HTR-8/SVneo (cell line): ENCODE data around the gene SRGAP3.

Experiments used
- DNase-seq: peaks from one replicate; pipeline ENCODE4 v3.0.0; 2011; ENCODE audit warnings: low spot score, mixed read lengths; ENCODE audit not compliant: insufficient read length
- FAIRE-seq: peaks from 2 replicates; lab custom pipeline; 2011; peaks lifted over from hg19 to GRCh38; lab: Jason Lieb, UNC

The SRGAP3 gene

DNA sequence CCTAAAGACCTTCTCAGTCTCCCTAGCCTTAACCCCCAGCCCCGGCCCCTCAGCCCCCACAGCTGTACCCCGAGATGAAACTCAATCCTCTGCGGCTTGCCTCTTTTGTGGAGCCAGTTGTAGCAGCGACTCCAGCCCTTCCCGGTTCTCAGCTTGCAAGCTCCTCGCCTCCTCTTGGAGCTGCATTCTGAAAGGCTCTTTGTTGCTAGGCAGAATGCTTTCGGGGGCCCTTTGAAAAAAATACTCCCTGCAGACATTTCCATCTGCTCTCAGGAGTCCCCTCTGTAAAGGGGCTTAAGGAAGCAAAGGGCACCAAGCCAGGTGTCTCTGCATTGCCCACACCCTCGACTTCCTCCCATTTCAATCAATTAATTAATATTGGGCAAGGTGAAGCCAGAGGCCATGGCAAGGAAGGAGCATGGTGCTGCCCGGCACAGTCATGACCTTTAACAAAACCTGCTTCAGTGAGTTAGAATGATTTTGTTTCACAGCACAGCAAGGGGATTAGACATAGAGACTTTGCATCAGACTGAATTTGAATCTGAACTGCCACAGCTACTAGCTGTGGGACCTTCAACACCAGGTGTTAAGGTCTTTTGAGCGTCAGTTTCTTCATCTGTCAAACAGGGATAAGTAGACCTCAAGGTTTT, 65.5 kb downstream of the SRGAP3 start:
- FAIRE-seq = no peak
- DNase-seq = no peak

DNA sequence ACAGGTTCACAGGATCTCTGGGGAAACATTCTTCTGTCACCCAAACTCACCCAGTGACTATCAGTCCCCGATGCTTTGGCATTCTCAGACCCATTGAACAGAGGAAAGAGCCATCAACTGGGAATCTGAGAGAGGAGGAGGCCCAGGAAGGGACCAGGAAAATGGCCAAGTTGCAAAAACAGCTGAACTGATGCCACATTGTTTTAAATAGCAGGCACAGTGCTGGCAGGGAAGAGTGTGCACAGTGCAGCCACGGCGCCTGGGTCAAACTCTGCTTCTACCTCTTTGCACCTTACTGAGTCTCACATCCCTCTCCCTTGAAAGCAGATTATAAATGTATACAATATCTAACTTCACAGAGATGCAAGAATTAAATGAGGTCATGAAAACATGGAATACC, 66.4 kb downstream of the SRGAP3 start:
- FAIRE-seq = no peak

DNA sequence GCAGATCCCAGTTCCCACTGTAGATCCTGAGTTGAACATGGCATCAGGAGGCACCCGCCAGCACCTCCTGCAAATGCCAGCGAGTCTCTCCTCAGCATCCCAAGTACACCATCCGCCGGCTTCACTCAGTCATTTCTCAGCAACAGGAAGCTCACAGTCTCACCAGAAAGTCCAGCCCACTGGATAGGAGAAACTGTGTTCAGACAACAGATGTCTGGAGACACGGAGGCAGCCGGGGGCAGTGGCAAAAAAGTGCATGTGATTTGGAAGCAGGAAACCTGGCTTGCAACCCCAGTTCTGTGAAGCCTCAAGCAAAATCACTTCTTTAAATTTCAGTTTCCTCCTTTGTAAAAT, 68.7 kb downstream of the SRGAP3 start:
- DNase-seq (no peak), FAIRE-seq (no peak)

More for the DNA sequence above, 66.4 kb downstream of the SRGAP3 start:
- no peak for DNase-seq

DNA sequence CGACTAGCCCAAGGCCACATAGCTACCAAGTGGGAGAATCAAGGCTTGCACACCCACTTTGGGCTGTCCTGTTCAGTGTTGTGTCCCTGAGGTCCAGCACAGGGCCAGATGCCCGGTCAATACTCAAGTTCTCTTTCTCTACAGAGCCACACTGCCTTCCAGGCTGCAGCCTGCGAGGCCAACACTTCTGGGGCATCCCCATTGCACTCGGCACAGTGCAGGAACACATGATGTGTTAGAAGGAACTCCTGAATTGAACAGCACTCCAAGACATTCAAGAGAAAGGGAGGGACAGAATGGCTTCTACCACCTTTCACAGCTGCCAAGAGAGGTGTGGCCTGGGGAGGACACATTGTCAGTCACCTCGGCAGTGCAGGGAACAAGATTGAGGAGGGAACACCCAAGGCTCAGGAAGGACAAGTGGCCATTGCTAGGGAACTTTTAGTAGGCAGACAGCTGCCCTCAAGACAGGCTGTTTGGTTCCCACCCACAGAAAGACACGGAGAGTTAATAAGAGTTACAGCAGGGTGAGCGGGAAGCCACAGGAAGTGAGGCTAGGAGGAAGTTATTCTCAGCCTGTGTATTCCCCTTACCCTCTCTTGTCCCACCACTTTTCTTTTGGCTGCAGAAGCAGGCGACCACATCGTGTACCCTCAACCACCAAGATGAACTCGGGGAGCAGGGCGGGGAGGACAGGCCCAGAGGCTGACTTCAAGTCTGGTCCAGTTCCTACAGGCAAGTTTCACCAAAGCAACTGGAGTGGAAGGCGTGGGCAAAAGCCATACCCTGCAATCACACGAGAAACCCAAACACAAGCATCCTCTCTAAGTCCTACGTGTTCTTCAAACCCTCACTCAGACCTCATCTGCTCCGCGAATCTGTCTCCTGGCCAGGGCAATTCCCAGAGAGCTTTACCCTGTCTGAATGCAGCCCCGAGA, 69.4 kb downstream of the SRGAP3 start:
- no peak for FAIRE-seq

DNA sequence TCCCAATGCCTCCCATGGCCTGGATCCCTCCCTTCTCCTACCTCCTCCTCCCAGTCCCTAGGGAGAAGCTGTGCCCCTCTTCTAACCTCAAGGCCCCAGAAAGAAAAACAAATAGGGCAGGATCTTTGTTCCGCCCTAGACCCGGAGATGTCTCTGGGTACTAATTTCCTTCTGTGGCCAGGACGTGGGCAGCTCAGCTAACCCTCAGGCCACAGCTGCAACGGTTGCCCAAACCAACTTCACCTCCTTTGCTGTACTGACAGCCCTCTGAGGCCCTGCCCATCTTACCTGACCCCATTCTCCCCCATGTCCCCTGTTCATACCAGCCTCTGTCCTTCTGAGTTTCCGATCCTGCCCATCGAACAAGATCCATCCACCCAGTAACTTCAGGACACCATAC, 70.7 kb downstream of the SRGAP3 start:
- no peak for DNase-seq
- FAIRE-seq = no peak

More for the DNA sequence above, 69.4 kb downstream of the SRGAP3 start:
- no peak for DNase-seq

DNA sequence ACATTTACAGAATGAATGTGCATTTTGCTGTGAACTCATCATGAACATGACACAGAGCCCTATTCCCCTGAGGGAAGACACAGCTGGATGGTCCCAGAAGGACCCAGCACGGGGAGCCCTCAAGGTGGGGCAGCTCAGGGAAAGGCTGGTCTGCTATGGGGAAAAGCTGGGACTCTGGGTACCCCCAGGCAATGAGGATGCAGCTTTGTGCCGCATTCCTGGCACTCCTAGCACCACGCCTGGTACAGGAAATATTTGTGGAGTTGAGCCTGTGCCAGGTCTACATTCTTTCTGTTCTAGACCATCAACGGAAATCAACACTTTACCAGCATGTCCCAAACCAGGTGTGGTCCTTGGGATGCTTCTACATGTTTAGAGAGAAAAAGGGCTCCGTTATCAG, 74.0 kb downstream of the SRGAP3 start:
- no peak for FAIRE-seq
- DNase-seq = peak; percentile 72

DNA sequence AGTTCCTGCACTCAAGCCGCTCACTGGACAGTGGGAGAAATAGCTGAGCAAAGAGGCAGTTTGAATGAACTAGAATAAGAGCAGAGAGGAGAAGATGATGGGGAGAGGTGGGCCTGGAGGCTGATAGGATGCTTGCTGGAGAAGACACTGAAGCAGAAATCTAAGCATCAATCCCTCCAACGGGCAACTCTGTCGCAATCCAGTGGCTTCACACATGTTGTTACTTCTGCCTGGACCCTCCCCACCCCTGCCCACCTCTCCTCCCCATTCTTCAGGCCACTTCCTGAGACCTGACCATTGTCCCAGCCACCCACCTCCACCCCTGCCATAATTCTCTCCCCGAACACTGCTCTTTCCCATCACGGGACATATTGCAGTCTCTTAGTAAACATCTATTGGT, 76.0 kb downstream of the SRGAP3 start:
- no peak for DNase-seq
- no peak for FAIRE-seq

DNA sequence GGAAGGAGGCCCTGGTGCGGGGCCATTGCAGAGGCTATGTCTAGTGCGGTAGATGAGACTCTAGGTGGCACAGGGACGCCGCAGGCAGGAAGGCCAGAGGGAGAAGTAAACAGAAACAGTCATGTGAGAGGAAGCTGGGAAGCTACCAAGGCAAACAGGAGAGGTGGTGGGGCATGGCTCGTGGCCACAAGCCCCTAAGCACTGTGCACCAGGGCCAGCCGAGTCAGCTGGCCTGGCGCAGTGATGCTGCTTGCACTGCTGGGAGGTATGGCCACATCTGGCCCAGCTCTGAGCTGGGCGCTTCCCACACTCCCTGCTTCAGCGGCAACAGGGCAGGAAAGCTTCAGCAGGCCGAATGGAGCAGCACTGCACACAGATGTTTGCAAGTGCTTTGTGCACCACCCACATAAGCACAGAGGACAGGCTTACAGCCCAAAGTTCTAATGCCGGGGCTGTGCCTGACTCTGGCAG, 76.6 kb downstream of the SRGAP3 start:
- FAIRE-seq (no peak), DNase-seq (no peak)

DNA sequence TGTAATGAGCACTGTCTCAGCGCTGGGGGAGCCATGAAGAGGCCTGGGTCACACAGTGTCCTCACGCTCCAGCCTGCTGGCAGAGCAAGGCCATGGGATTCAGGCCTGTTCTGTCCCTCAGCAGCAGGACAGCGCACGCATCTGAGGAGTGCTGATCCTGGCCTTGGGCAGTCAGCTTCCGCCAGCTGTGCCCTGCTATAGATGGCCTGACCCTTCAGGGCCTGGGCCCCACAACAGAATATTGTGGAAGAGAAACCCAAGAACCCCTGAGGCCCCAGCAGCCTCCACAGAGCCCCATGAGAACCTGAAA, 78.6 kb downstream of the SRGAP3 start:
- no peak for DNase-seq
- no peak for FAIRE-seq

DNA sequence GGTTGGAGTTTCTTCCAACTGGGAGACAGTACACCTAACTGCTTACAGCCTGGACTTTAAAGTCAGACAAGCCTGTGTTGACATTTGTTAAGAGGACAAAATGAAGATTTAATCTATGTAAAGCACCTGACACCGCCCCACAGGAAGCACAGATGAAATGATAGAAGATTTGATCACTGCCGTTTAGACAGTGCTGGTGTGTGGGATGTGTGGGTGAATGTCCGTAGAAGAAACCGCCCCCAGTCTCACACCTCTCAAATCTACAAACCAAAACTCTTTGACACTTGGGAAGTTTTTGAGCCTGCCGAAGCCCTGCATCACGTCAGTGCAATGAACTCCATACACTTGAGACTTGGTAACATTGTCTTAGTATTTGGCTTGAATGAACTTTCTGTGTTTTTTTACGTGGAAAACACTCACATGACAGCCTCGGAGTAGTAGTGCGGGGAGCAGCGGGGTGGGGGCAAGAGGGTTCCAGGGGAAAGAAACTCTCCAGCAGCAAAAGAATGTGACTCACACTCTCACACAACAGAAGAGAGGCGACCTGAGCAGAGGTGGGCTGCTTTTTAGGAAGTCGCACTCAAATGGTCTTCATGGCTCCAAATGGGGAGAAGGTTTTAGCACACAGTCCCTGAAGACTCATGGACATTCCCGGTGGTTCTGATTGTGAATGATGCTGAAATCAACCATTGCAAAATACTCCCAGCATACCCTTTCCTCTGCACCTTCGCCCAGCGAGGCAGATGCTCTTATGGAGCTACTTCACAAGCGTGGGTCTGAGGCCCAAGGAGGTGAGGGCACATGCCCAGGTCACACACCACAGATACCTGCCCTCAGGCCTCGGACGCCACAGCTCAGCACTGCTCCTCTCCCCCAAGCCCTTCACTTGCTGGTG, 79.2 kb downstream of the SRGAP3 start:
- no peak for FAIRE-seq
- no peak for DNase-seq

DNA sequence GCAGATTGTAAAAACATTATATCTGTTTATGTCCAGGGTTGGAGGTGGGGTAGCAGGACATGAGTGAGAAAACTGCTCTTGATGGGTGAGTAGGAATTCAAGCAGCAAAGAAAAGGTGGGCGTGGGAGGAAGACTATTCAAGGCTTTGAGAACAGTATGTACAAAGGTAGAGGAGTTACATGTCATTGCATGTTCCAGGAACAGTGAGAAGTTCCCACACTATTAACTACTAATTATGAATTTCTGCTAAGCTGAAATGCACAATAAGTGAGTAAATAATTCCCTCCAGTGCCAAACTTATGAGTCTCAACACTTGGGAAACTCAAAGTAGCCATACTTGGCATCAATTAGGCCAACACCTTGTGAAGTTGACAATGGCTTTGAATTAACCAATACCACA, 80.1 kb downstream of the SRGAP3 start:
- FAIRE-seq = no peak
- DNase-seq = no peak

DNA sequence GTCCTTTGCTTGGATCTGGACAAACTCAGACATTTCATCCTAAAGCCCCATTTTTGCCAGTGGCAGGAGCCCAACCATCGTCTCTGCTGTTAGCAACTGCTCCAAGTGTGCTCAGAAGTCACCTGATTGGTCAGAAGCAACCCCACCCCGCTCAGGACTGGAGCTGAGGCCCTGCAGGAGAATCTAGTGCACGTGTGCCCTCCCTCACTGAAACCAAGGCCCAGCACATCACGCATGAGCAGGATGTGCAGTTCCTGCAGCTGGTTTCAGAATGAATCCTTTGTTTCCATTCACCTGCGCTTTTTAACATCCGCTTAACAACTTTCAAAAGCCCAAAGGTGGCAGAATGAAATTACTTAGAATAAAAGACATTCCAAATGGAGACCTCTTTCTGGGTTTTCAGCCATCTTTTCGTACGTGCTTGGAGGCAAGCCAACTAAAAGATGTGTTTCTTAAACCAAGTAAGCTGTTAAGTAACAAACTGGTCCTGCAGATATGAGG, 81.2 kb downstream of the SRGAP3 start:
- FAIRE-seq = no peak
- no peak for DNase-seq

DNA sequence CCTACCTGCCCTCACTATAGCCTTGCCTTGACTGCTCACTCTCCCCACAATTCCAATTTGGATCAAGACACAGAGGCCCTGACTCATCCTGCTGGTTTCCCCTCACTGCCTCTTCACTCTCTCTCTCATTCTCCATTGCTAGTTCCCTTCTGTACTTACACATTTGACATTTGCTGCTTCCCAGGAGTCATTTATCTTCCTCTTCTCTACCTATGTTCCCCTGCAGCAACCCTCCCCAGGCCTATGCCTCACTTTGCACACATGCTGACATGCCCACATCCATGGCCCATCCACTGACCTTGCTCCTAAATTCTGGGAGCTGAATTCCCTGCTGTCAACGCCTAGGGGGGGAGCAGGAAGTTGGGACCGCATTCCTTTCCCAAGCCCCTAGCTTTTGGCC, 82.2 kb downstream of the SRGAP3 start:
- no peak for FAIRE-seq
- no peak for DNase-seq

DNA sequence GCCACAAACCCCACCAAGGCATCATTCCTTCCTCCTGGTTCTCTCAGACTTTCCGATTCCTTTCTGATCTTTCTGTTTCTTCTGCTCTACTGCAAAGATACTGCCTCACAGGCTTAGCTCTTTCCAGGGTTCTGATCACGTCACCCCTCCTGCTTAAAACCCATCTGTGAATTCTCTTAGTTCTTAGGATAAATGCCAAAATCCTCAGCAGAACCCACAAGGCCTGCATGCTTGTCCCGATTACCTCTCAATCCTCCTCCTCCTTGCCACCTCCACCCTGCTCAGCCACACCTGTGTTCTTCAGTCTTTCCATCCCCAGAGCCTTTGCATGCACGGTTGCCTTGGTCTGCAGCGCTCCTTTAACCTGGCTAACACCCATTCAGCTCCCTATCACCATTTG, 84.0 kb downstream of the SRGAP3 start:
- FAIRE-seq (no peak), DNase-seq (no peak)

DNA sequence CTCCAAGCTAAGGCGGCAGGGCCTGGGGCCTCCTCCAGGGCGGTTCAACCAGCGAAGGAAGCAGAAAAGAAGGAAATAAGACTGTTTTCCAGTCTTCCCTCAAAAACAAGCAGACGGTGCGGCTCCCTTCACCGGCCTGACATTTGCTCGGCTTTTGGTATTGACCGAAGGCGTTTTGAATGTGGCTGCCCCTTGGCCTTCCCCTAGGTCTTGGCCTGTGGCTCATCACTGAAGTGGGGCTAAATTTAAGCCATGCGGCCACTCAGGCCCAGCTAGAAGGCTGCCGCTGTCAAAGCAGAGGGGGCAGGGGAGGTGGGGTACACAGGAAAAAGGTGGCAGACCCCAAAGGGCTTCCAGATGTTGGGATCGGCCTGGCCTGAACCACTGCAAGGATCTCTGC, 86.2 kb downstream of the SRGAP3 start:
- no peak for FAIRE-seq
- no peak for DNase-seq

DNA sequence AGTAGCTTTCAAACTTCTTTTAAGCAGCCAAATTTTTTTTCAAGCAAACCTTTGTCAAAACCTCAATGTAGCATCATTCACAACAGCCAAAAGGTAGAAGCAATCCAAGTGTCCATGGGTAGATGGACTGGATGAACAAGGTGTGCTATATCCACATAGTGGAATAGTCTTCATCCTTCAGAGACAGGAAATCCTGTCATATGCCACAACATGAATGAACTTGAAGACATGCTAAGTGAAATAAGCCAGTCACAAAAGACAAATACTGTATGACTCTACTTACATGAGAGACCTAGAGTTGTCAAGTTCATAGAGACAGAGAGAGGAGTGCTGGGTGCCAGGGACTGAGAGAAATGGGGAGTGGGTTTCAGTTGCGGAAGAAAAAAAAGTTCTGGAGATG, 87.6 kb downstream of the SRGAP3 start:
- FAIRE-seq = no peak
- DNase-seq = no peak

DNA sequence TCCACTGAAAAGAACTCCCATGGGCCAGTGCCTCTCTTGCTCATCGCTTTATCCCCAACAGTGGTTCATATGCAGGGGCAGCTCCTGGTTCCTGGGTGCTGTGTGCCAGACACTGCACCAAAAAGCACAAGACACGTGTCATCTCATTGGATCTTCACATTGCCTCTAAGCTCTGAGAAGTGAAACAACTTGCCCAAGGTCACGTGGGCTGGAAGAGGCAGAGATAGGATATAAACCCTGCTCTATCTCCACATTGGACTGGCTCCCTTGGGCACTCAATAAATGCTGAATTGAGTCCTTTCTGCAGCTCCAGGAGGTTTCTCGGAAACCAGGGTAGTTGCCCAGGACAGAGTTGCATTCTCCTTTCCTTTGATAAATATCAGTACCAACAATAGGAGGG, 88.1 kb downstream of the SRGAP3 start:
- FAIRE-seq (no peak), DNase-seq (no peak)

DNA sequence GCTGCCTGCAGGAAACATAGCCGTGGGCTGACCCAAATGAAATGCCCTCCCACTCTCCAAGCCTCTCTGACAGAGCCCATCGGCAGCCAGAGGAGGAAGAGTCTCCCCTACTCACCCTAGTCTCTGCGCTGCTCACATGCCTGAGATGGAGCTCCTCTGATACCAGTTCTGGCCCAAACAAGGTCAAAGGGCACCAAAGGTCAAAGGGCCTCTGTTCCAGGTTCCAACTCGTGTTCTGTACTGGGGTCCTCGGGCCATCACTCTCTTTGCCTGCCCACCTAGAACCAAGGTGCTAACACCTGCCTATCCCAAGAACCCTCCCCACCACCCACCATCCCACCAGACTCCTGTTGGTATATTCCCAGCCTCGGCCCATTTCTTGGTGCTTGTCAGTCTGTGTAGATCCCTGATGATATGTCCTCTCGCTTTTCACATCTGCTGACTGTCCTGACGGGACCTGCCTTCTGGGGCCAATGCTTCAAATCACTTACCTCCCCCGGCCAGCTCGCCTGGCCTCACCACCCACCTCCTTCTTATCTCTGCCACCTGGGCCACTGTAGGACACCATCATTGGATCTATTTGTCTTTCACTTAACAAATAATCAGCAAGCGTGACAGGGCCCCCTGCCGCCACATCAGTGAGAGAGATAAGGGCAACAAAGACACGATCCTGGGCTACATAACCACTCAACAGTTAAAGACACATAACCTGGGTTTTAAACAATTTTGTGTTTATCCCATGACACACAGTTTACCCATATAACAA, 90.4 kb downstream of the SRGAP3 start:
- FAIRE-seq (no peak), DNase-seq (no peak)

DNA sequence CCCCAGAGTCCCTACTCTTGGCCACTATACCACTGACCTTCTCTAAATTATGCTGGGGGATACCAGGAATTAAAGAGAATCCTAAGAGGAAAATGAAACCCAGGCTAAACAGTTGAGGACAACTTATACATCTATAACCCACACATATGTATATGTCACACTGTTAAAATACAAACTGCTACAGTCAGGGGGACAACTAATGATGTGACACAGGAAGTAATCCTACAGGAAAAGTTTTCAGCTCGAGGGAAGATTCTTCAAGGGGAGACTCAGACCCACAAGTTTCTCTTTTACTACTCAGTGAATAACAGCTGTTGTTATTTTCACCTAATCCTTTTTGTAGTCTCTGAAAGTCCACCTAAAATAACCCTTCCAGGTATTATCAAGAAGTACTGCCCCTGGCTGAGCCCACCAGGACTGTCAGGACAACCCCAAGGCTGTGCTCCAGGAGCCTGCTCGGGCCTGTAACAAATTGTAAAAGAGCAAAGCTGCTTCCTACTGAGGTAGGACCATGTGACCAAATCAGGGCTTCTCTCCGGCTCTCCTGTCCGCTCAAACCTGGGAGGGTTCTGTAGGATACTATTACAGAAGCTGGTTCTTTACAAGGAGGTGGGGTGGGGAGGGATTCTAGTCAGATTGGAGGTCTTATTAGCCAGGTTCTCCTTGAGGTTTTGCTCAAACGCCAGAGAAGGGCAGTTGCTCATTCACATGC, 91.6 kb downstream of the SRGAP3 start:
- FAIRE-seq = no peak
- no peak for DNase-seq
